ENCODE data around the gene SNTA1.
"Not testable (repeated sequence)": the region's sequence is repeated elsewhere in the genome, so short reads cannot be mapped to it uniquely, and the experiment has no call there.

DNA sequence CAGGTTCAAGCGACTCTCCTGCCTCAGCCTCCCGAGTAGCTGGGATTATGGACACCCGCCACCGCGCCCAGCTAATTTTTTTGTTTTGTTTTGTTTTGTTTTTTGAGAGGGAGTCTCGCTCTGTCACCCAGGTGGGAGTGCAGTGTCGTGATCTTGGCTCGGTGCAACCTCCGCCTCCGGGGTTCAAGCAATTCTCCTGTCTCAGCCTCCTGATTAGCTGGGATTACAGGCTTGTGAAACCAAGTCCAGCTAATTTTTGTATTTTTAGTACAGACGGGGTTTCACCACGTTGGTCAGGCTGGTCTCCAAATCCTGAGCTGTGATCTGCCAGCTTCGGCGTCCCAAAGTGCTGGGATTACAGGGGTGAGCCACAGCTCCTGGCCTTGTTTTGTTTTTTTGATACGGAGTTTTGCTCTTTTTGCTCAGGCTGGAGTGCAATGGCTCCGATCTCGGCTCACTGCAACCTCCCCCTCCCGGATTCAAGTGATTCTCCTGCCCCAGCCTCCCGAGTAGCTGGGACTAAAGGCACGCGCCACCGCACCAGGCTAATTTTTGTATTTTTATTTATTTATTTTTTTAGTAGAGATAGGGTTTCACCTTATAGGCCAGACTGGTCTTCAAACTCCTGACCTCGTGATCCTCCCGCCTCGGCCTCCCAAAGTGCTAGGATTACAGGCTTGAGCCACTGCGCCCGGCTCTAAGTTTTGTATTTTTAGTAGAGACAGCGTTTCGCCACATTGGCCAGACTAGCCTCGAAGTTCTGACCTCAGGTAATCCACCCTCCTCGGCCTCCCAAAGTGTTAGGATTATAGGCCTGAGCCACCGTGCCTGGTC lies 45.3 kb upstream of the SNTA1 start:
- TF ChIP-seq, protein P1, sequence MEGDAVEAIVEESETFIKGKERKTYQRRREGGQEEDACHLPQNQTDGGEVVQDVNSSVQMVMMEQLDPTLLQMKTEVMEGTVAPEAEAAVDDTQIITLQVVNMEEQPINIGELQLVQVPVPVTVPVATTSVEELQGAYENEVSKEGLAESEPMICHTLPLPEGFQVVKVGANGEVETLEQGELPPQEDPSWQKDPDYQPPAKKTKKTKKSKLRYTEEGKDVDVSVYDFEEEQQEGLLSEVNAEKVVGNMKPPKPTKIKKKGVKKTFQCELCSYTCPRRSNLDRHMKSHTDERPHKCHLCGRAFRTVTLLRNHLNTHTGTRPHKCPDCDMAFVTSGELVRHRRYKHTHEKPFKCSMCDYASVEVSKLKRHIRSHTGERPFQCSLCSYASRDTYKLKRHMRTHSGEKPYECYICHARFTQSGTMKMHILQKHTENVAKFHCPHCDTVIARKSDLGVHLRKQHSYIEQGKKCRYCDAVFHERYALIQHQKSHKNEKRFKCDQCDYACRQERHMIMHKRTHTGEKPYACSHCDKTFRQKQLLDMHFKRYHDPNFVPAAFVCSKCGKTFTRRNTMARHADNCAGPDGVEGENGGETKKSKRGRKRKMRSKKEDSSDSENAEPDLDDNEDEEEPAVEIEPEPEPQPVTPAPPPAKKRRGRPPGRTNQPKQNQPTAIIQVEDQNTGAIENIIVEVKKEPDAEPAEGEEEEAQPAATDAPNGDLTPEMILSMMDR (IDR thresholded peaks at IDR 0.05; ENCODE audit: low read depth, low read length), result not testable (repeated sequence)
- TF ChIP-seq EZH2phosphoT487 (IDR thresholded peaks at IDR 0.05; ENCODE audit: low read depth), result not testable (repeated sequence)
